ENCODE results near the gene OMA1.

Gene OMA1

GRCh38 chr1:58431901-58432620 is 114.5 kb downstream of the OMA1 start:
- no peak for DNase-seq (ENCODE audit: low read depth in 2 of 2)

Measured in fibroblast of skin of left quadriceps (primary cell).